Activated naive CD4-positive, alpha-beta T cell (primary cell): ENCODE measurements around the gene CCDC18.
A peak's percentile ranks its signal among the peaks of the same experiment; 100 is the strongest.

Source experiments
- DNase-seq, 4 experiments: peaks; one replicate each; lab custom pipeline; 2025; lab: John Stamatoyannopoulos, UW

Gene CCDC18

GRCh38 chr1:93304716-93305138, 124.2 kb downstream of the CCDC18 start:
- peak in 1 of 4 experiments; percentile 1 for DNase-seq

- no peak for DNase-seq
Observed at GRCh38 chr1:93306920-93307319, 126.4 kb downstream of the CCDC18 start.

DNA sequence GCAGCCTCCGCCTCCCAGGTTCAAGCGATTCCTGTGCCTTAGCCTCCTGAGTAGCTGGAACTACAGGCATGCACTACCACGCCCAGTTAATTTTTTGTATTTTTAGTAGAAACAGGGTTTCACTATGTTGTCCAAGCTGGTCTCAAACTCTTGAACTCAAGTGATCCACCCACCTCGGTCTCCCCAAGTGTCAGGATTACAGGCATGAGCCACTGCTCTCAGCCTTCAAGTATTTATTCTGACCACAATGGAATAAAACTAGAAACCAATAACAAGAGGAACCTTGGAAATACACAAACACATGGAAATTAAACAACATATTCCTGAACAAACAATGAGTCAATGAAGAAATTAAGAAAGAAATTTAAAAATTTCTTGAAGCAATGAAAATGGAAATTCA, 132.5 kb downstream of the CCDC18 start:
- no peak for DNase-seq

- no peak for DNase-seq
Observed at GRCh38 chr1:93317207-93317606, 136.7 kb downstream of the CCDC18 start.

DNA sequence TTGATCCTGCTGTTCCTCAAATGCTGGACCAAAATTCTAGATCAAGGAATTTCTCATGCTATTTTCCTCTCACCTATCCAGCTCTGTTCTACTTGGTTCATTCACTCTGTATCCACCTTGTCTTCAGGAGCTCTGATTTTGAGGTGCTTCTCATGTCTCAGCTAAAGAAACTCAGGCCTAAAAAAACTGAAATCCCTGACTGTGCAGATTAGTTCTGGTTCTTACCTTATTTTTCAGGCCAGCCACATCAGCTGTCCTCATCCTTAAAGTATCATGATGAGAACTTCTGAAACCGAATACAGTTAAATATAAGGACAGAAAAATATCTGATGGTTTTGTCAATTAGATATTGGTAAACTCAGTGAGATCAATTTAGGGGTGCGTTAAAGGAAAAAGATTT, 137.4 kb downstream of the CCDC18 start:
- no peak for DNase-seq

- DNase-seq: no peak
Observed at GRCh38 chr1:93321720-93322119, 141.2 kb downstream of the CCDC18 start.

- DNase-seq: no peak
Observed at GRCh38 chr1:93322349-93322748, 141.8 kb downstream of the CCDC18 start.

DNA sequence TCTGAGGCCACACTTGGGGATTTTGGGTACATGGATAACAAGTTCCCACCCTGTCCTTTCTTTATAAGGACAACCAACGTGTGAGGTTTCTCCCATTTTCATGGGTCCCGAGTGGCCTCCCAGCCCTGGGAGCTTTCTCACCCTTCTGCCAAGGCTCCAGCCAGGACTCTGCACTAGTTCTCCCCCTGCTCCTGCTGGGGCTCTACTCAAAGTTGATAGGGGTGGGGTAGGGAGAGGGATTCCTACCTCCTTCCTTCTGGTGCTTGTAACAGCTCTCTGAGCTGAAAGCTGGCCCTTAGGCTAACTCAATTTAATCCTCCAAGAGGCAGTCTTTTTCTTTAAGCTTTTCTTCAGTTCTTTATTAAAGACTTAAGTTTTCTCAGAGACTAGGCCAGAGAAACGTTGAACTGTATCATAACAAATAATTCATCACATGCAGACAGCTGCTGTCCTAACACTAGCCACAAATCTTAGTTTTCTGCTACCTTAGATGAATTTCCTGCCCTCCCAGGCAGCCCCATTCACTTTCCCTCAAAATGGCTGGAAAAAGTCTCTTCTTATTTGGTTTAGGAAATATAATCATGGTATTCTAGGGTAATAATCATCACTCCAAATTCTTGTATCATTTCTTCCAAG, 142.8 kb downstream of the CCDC18 start:
- DNase-seq: no peak

- no peak for DNase-seq
Observed at GRCh38 chr1:93324486-93325464, 144.3 kb downstream of the CCDC18 start.
